ENCODE data around the gene IVL.

Gene IVL

GRCh38 chr1:152907686-152908601, at the start of gene IVL:
TSS of gene IVL (plus strand) at chr1:152908546. CDS start at chr1:152909798, 1,252 bp downstream.
- DNase-seq = no peak

- DNase-seq = no peak
These were observed 48.6 kb upstream of the IVL start, which contains the start of gene LCE7A for GRCh38 chr1:152859696-152860095. TSS of gene LCE7A (plus strand) at chr1:152859996. CDS start at chr1:152860698, 702 bp downstream.

- DNase-seq = no peak
These were observed 48.2 kb upstream of the IVL start for GRCh38 chr1:152860129-152860528.

GRCh38 chr1:152861374-152861773, 47.0 kb upstream of the IVL start:
- DNase-seq = no peak

GRCh38 chr1:152864443-152864842, 43.9 kb upstream of the IVL start:
- no peak for DNase-seq

GRCh38 chr1:152866321-152866720, 42.0 kb upstream of the IVL start:
- DNase-seq = no peak

GRCh38 chr1:152869808-152870419, 38.4 kb upstream of the IVL start:
- peak; percentile 57 for DNase-seq

GRCh38 chr1:152870831-152871730, 37.3 kb upstream of the IVL start:
- no peak for DNase-seq

- no peak for DNase-seq
These were observed 36.6 kb upstream of the IVL start for GRCh38 chr1:152871731-152872126.

GRCh38 chr1:152873495-152873894, 34.9 kb upstream of the IVL start:
- DNase-seq = no peak

- DNase-seq = no peak
These were observed 31.5 kb upstream of the IVL start for GRCh38 chr1:152876827-152877226.

GRCh38 chr1:152878042-152878441, 30.3 kb upstream of the IVL start, which contains the start of gene SMCP:
TSS of gene SMCP (plus strand) at chr1:152878322. CDS start at chr1:152884423, 6,101 bp downstream.
- DNase-seq = no peak

- no peak for DNase-seq
These were observed 28.7 kb upstream of the IVL start for GRCh38 chr1:152879559-152880198.

GRCh38 chr1:152880316-152880715, 28.0 kb upstream of the IVL start:
- DNase-seq = no peak

- no peak for DNase-seq
These were observed 27.4 kb upstream of the IVL start for GRCh38 chr1:152880907-152881306.

- no peak for DNase-seq
These were observed 24.3 kb upstream of the IVL start for GRCh38 chr1:152884085-152884484.

- DNase-seq = no peak
These were observed 23.8 kb upstream of the IVL start for GRCh38 chr1:152884506-152884905.

- DNase-seq = no peak
These were observed 23.3 kb upstream of the IVL start for GRCh38 chr1:152884966-152885624.

GRCh38 chr1:152886085-152886484, 22.3 kb upstream of the IVL start:
- DNase-seq = no peak

GRCh38 chr1:152886758-152887409, 21.5 kb upstream of the IVL start:
- DNase-seq = no peak

GRCh38 chr1:152888126-152888525, 20.2 kb upstream of the IVL start:
- DNase-seq = no peak

All from NCI-H2029 (cell line).